ENCODE measurements around the gene SRP14. TPM values are rescaled to one million over a fixed set of nuclear protein-coding genes. Genes with fewer than 3 reads are reported as not detected.
"Not testable (repeated sequence)": the region's sequence is repeated elsewhere in the genome, so short reads cannot be mapped to it uniquely, and the experiment has no call there.

SRP14 gene
- total RNA-seq, 1 donor from 2014 or later = 309 TPM

DNA sequence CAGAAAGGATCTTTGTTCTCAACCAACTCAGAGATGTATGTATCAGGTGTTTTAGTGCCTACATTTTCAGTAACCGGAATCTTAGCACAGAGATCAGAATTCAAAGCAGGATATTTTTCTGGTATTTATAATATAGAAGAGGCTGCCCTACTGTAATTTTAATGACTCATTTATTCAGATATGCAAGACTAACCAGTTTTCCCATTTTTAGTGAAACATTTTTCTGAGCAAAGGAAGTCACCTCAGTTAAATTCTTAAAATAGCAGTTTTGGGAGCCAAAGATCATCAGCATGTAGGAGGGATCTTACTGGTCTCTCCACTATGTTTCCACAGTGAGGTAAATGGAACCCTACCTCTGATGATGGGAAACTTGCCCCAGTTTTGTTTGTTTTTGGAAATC, 42.0 kb downstream of the SRP14 start:
- no peak for DNase-seq (ENCODE audit: low read depth)
- TF ChIP-seq, protein P1, sequence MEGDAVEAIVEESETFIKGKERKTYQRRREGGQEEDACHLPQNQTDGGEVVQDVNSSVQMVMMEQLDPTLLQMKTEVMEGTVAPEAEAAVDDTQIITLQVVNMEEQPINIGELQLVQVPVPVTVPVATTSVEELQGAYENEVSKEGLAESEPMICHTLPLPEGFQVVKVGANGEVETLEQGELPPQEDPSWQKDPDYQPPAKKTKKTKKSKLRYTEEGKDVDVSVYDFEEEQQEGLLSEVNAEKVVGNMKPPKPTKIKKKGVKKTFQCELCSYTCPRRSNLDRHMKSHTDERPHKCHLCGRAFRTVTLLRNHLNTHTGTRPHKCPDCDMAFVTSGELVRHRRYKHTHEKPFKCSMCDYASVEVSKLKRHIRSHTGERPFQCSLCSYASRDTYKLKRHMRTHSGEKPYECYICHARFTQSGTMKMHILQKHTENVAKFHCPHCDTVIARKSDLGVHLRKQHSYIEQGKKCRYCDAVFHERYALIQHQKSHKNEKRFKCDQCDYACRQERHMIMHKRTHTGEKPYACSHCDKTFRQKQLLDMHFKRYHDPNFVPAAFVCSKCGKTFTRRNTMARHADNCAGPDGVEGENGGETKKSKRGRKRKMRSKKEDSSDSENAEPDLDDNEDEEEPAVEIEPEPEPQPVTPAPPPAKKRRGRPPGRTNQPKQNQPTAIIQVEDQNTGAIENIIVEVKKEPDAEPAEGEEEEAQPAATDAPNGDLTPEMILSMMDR (IDR thresholded peaks at IDR 0.05; ENCODE audit: insufficient read depth, low read length, poor library complexity, severe bottlenecking) = no peak
- Histone ChIP-seq H3K36me3 (ENCODE audit: control insufficient read depth, insufficient read depth, low read length) (peaks cover 4% of the 10 kb centered on the region), H3K4me3 (ENCODE audit: low read depth, low read length) (no peak overlapping the region), H3K27me3 (ENCODE audit: control insufficient read depth, insufficient read depth, low read length) (no peaks in the 10 kb centered on the region)

DNA sequence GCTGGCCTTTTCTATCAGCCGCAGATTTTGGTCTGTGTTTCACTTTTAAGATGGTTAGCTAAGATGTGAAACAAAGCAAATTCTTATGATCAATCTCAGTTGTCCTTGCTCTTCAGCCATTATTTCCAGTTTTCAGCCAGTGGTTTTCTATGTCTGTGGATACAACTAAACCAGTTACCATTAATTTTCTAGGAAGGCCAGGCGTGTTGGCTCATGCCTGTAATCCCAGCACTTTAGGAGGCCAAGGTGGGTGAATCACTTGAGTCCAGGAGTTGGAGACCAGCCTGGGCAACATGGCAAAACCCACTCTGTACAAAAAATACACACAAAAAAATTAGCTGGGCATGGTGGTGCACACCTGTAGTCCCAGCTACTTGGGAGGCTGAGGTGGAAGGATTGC, 42.8 kb downstream of the SRP14 start:
- H3K27me3 ChIP-seq (ENCODE audit: control insufficient read depth, insufficient read depth, low read length); H3K4me3 ChIP-seq (ENCODE audit: low read depth, low read length); DNase-seq (ENCODE audit: low read depth); H3K36me3 ChIP-seq (ENCODE audit: control insufficient read depth, insufficient read depth, low read length): not testable (repeated sequence)

- DNase-seq (ENCODE audit: low read depth) = not testable (repeated sequence)
Observed at GRCh38 chr15:39992953-39993352, 46.0 kb downstream of the SRP14 start.

DNA sequence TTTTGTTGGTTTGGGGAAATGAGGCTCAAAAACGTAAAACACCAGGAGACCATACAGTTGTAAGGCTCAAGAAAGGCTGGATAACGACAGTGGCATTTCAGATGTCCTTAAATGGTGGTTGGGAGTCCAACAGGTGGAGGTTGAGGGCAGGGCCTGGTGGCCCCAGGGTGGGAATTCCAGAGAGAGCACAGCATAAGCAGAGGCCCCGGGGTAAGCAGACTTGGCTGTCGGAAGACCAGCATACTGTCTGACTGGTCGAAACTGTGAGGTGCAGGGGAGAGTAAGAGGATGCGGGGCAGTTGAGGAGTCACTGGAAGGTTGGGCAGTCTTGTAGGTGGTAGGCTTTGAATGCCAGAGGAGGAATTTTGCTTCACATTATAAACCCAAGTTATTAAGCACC, 48.3 kb downstream of the SRP14 start:
- Histone ChIP-seq H3K4me3 (ENCODE audit: low read depth, low read length) (no peak overlapping the region), H3K27me3 (ENCODE audit: control insufficient read depth, insufficient read depth, low read length) (no peaks in the 10 kb centered on the region), H3K36me3 (ENCODE audit: control insufficient read depth, insufficient read depth, low read length) (peaks cover 4% of the 10 kb centered on the region)
- DNase-seq (ENCODE audit: low read depth) = no peak
- TF ChIP-seq, protein P1 (IDR thresholded peaks at IDR 0.05; ENCODE audit: insufficient read depth, low read length, poor library complexity, severe bottlenecking) = no peak

More at GRCh38 chr15:39992953-39993352, 46.0 kb downstream of the SRP14 start:
- not testable (repeated sequence) for H3K27me3 ChIP-seq (ENCODE audit: control insufficient read depth, insufficient read depth, low read length); H3K4me3 ChIP-seq (ENCODE audit: low read depth, low read length); H3K36me3 ChIP-seq (ENCODE audit: control insufficient read depth, insufficient read depth, low read length)

DNA sequence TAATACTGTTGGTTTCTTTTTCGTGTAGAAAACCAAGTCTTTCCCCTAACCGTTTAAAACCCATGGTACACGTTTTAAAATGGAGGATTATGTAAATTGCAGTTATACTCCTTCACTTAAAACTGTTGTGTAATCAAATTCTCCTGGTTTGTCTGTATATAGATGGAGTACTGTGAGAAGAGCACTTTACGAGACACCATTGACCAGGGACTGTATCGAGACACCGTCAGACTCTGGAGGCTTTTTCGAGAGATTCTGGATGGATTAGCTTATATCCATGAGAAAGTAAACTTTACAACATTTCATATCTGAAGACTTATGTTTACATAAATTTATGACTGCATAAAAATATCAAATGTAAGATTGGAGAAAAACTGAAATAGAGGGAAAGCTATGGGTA, 51.2 kb downstream of the SRP14 start:
- Histone ChIP-seq H3K36me3 (ENCODE audit: control insufficient read depth, insufficient read depth, low read length) (peaks cover 3% of the 10 kb centered on the region), H3K27me3 (ENCODE audit: control insufficient read depth, insufficient read depth, low read length) (no peaks in the 10 kb centered on the region), H3K4me3 (ENCODE audit: low read depth, low read length) (no peak overlapping the region)
- TF ChIP-seq, protein P1 (IDR thresholded peaks at IDR 0.05; ENCODE audit: insufficient read depth, low read length, poor library complexity, severe bottlenecking) = no peak
- no peak for DNase-seq (ENCODE audit: low read depth)

Other genes starting within 250 kb of the SRP14 start
- 52.0 and 55.9 TPM in 2 replicates for gene GPR176, start 118.9 kb downstream of the SRP14 start, total RNA-seq
- gene EIF2AK4, start 105.1 kb downstream of the SRP14 start, total RNA-seq = 60.6 and 72.6 TPM in 2 replicates
- gene BMF, start 69.7 kb upstream of the SRP14 start, total RNA-seq = 37.4 and 43.4 TPM in 2 replicates
- 10.5 and 16.5 TPM in 2 replicates for gene BUB1B, start 121.9 kb upstream of the SRP14 start, total RNA-seq
- 15.3 and 17.7 TPM in 2 replicates for gene PAK6, start 199.9 kb upstream of the SRP14 start, total RNA-seq
- gene ANKRD63, start 243.9 kb upstream of the SRP14 start, total RNA-seq = not detected in 2 replicates

Data from kidney epithelial cell (primary cell).